SK-N-SH (cell line): Measurements from ENCODE around the gene SLC25A10. TPM values are rescaled to one million over a fixed set of nuclear protein-coding genes. Genes with fewer than 3 reads are reported as not detected.

ENCODE experiments used
- CTCF ChIA-PET: fragments of 300-600, 350-600 bp; formaldehyde crosslinking; extraction: SDS; loops from one replicate; lab custom pipeline; 2021; lab: Yijun Ruan, JAX
- POLR2A ChIA-PET: fragments of 350-600 bp; sonication (Branson Sonifier 250); formaldehyde crosslinking; extraction: SDS; loops from one replicate; lab custom pipeline; 2020; ENCODE audit warnings: antibody characterized with exemption, inconsistent platforms; lab: Yijun Ruan, JAX
- DNase-seq: peaks from one replicate; pipeline ENCODE4 v3.0.0; 2012
- H2AFZ ChIP-seq: fragments of 200-600 bp; sonication (generic); 2 replicates; pipeline ENCODE4 v1.8.1; 2016; ENCODE audit warnings: antibody characterized with exemption, mild to moderate bottlenecking, low read depth
- H3F3A ChIP-seq: fragments of 200-600 bp; sonication (generic); replicated peaks from 2 replicates; pipeline ENCODE3; 2016; ENCODE audit warnings: antibody characterized with exemption, mild to moderate bottlenecking; ENCODE audit not compliant: insufficient read depth
- H3K27ac ChIP-seq, 2 experiments: fragments of 200-500 bp in 1 of 2; fragments of 200-600 bp in 1 of 2; sonication (Bioruptor generic) in 1 of 2; sonication (generic), shearing (Covaris generic) in 1 of 2; 2 replicates each; pipeline versions ENCODE4 v1.5.1 to v1.6.1; 2014 to 2016; ENCODE audit warnings: low read depth in 2 of 2, inconsistent platforms in 1 of 2, low read length in 1 of 2, mild to moderate bottlenecking in 1 of 2, mixed read lengths in 1 of 2
- H3K27me3 ChIP-seq: fragments of 200-600 bp; sonication (generic), shearing (Covaris generic); 2 replicates; pipeline ENCODE4 v1.6.1; 2016; ENCODE audit warnings: mixed run types; ENCODE audit not compliant: insufficient read depth
- H3K36me3 ChIP-seq, 2 experiments: fragments of 200-500 bp in 1 of 2; fragments of 200-600 bp in 1 of 2; sonication (Bioruptor generic) in 1 of 2; sonication (generic) in 1 of 2; replicated peaks in 1 of 2; 2 replicates each; pipeline versions ENCODE3 to v1.5.1; 2014 to 2016; ENCODE audit warnings: low read length in 1 of 2, mild to moderate bottlenecking in 1 of 2; ENCODE audit not compliant: insufficient read depth in 2 of 2, control insufficient read depth in 1 of 2
- H3K4me1 ChIP-seq, 2 experiments: fragments of 200-500 bp in 1 of 2; fragments of 200-600 bp in 1 of 2; sonication (Bioruptor generic) in 1 of 2; sonication (generic), shearing (Covaris generic) in 1 of 2; 2 replicates each; pipeline versions ENCODE4 v1.5.1 to v1.6.1; 2014 to 2016; ENCODE audit warnings: low read depth in 1 of 2, low read length in 1 of 2, mixed run types in 1 of 2; ENCODE audit not compliant: insufficient read depth in 2 of 2, control insufficient read depth in 1 of 2
- H3K4me2 ChIP-seq: fragments of 200-600 bp; sonication (generic), shearing (Covaris generic); 2 replicates; pipeline ENCODE4 v1.6.1; 2017; ENCODE audit warnings: mixed run types
- H3K4me3 ChIP-seq, 2 experiments: fragments of 200-500 bp in 1 of 2; fragments of 200-600 bp in 1 of 2; sonication (Bioruptor generic) in 1 of 2; sonication (generic), shearing (Covaris generic) in 1 of 2; 2 replicates each; pipeline versions ENCODE4 v1.5.1 to v1.8.1; 2014 to 2016; ENCODE audit warnings: low read depth in 2 of 2, inconsistent platforms in 1 of 2, low read length in 1 of 2, mild to moderate bottlenecking in 1 of 2, mixed read lengths in 1 of 2, moderate library complexity in 1 of 2
- H3K79me2 ChIP-seq: fragments of 200-600 bp; sonication (generic); 2 replicates; pipeline ENCODE4 v1.8.1; 2017; ENCODE audit warnings: mild to moderate bottlenecking; ENCODE audit not compliant: insufficient read depth
- H3K9ac ChIP-seq: fragments of 200-600 bp; sonication (generic); 2 replicates; pipeline ENCODE4 v1.6.1; 2017; ENCODE audit warnings: mixed run types
- H3K9me2 ChIP-seq: fragments of 200-600 bp; sonication (generic); 2 replicates; pipeline ENCODE4 v1.6.1; 2017; ENCODE audit warnings: mixed run types
- H3K9me3 ChIP-seq: fragments of 200-600 bp; sonication (generic); 2 replicates; pipeline ENCODE4 v1.6.1; 2017; ENCODE audit warnings: mixed run types, mild to moderate bottlenecking, moderate library complexity
- H4K20me1 ChIP-seq: fragments of 200-600 bp; sonication (generic); 2 replicates; pipeline ENCODE4 v1.6.1; 2017; ENCODE audit warnings: mild to moderate bottlenecking, mixed run types; ENCODE audit not compliant: insufficient read depth
- ELF1 ChIP-seq: IDR thresholded peaks from 2 replicates; pipeline ENCODE4 v1.4.0; 2012
- EP300 ChIP-seq, 2 experiments: IDR thresholded peaks; 2 replicates each; pipeline versions ENCODE4 v1.4.0 to v1.6.1; 2012; ENCODE audit warnings: borderline replicate concordance in 1 of 2, low read depth in 1 of 2, low read length in 1 of 2
- EZH2phosphoT487 ChIP-seq: fragments of 200-600 bp; sonication (generic); IDR thresholded peaks from 2 replicates; pipeline ENCODE4 v1.6.1; 2017; ENCODE audit warnings: low read depth, mixed run types, mild to moderate bottlenecking, antibody characterized with exemption, moderate library complexity, borderline replicate concordance
- GABPA ChIP-seq: IDR thresholded peaks from 2 replicates; pipeline ENCODE4 v1.4.0; 2012; ENCODE audit warnings: low read depth, mild to moderate bottlenecking
- JUND ChIP-seq: IDR thresholded peaks from 2 replicates; pipeline ENCODE4 v1.4.0; 2012
- MXI1 ChIP-seq: IDR thresholded peaks from 2 replicates; pipeline ENCODE4 v1.6.1; 2012; ENCODE audit warnings: mild to moderate bottlenecking, low read depth, low read length, improper control_type of control experiment
- SMC3 ChIP-seq: IDR thresholded peaks from 2 replicates; pipeline ENCODE4 v1.6.1; 2012; ENCODE audit warnings: low read depth, low read length, improper control_type of control experiment
- WGBS: methylation state at CpG from one replicate; pipeline ENCODE4 v1.1.6; 2017; ENCODE audit warnings: low lambda C conversion rate; 5-methylcytosine and 5-hydroxymethylcytosine counted together
- polyA plus RNA-seq, 3 experiments: library from polyadenylated mRNA; depleted of rRNA; stranded (reverse); fragments of >200 nt; gene quantifications; 2 replicates each; pipeline ENCODE4 v1.2.3, GENCODE V29; 2012
- TF ChIP-seq, protein P1 (sequence below): IDR thresholded peaks from 2 replicates; pipeline ENCODE4 v1.4.0; 2012; ENCODE audit warnings: low read depth, borderline replicate concordance
- TF ChIP-seq, protein P2 (sequence below): IDR thresholded peaks from 2 replicates; pipeline ENCODE4 v1.4.0; 2012; ENCODE audit warnings: low read depth, borderline replicate concordance
- TF ChIP-seq, protein P3 (sequence below): IDR thresholded peaks from 2 replicates; pipeline ENCODE4 v1.6.1; 2012; ENCODE audit warnings: mild to moderate bottlenecking, low read depth, low read length, moderate library complexity
- TF ChIP-seq, protein P4 (sequence below): IDR thresholded peaks from 2 replicates; pipeline ENCODE4; 2012
- TF ChIP-seq, protein P5 (sequence below): fragments of 150-350 bp; IDR thresholded peaks from 2 replicates; pipeline ENCODE4 v1.6.1; 2016; ENCODE audit warnings: mild to moderate bottlenecking, low read depth, low read length

Gene SLC25A10
- polyA plus RNA-seq, 1 of the 3 experiments (the other 2 are of a cell fraction): 34.7 TPM

DNA sequence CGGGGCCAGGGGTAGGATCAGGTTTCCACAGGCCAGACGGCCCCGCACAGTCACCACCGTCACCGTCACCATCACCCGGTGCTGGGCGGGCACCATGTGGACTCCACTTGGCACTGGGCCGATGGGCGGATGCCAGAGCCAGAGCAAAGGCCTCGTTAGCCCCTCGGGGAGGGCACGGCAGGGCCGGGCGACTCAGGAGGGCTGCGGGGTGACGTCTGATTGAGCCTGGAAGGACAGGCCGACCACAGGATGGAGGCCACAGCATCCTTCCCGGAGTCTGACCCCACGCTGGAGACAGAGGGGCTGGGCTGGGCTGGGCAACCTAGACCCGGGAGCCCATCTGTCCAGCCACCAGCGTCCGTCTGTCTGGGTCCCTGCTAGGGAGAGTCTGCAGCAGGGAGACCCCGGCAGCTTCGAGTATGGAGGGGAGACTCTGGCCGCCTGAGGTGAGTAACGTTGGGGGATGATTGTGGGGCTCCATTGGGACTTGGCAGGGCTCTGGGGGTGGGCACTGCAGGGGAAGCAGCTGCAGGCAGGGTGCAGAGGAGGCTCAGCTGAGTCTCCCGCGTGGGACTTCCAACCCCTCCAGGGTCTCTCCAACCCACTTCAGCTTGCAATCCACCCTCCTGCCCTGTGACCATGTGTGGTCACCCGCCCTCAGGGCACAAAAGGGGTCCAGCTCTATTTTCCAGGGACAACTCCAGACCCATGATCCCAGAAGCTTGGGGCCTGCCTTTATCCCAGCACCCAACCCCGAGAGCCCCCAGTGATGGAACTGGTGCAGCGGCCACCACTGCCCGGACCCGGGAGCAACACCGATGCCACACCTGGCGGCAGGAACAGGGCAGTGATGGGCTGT, 22.6 kb downstream of the SLC25A10 start:
- DNase-seq: no peak
- Histone ChIP-seq H3F3A (peaks cover 12% of the 10 kb centered on the region), H3K79me2 (no peaks in the 10 kb centered on the region), H3K4me1 (peaks cover 0 to 5% of the 10 kb centered on the region in 2 experiments; a peak in 1 of 4 replicates), H3K4me2 (no peak overlapping the region), H4K20me1 (no peaks in the 10 kb centered on the region), H3K4me3 (no peak overlapping the region), H3K36me3 (no peaks in the 10 kb centered on the region), H3K27me3 (no peaks in the 10 kb centered on the region; the same call in 1 of the 2 replicates), H3K9me3 (no peaks in the 10 kb centered on the region), H3K9ac (no peak overlapping the region), H3K9me2 (no peaks in the 10 kb centered on the region), H3K27ac (no peak overlapping the region), H2AFZ (0 out of 2 replicates have a peak overlapping the region, but pooled peaks have one; percentile 11)
- 83% methylated on average over 22 of the region's 35 CpGs for WGBS
- ChIA-PET CTCF (interaction anchor here (0.6 to 4.1 kb wide), 31 partner anchors 11 to 287 kb away, joined by 3 to 60 read pairs (median 4); partner anchors contain the start of genes ALYREF, ANAPC11, ARHGDIA and MRPL12), POLR2A (interaction anchor here (0.9 to 1.9 kb wide), 4 partner anchors 98 to 136 kb away, joined by 3 to 5 read pairs (median 4); partner anchors contain the start of genes ARHGDIA and MCRIP1)
- TF ChIP-seq, protein P1, sequence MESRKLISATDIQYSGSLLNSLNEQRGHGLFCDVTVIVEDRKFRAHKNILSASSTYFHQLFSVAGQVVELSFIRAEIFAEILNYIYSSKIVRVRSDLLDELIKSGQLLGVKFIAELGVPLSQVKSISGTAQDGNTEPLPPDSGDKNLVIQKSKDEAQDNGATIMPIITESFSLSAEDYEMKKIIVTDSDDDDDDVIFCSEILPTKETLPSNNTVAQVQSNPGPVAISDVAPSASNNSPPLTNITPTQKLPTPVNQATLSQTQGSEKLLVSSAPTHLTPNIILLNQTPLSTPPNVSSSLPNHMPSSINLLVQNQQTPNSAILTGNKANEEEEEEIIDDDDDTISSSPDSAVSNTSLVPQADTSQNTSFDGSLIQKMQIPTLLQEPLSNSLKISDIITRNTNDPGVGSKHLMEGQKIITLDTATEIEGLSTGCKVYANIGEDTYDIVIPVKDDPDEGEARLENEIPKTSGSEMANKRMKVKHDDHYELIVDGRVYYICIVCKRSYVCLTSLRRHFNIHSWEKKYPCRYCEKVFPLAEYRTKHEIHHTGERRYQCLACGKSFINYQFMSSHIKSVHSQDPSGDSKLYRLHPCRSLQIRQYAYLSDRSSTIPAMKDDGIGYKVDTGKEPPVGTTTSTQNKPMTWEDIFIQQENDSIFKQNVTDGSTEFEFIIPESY: no peak
- TF ChIP-seq, protein P2, sequence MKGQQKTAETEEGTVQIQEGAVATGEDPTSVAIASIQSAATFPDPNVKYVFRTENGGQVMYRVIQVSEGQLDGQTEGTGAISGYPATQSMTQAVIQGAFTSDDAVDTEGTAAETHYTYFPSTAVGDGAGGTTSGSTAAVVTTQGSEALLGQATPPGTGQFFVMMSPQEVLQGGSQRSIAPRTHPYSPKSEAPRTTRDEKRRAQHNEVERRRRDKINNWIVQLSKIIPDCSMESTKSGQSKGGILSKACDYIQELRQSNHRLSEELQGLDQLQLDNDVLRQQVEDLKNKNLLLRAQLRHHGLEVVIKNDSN: no peak
- no peak for TF ChIP-seq EP300 (IDR thresholded peaks at IDR 0.05; ENCODE audit: borderline replicate concordance in 1 of 2, low read depth in 1 of 2, low read length in 1 of 2)

DNA sequence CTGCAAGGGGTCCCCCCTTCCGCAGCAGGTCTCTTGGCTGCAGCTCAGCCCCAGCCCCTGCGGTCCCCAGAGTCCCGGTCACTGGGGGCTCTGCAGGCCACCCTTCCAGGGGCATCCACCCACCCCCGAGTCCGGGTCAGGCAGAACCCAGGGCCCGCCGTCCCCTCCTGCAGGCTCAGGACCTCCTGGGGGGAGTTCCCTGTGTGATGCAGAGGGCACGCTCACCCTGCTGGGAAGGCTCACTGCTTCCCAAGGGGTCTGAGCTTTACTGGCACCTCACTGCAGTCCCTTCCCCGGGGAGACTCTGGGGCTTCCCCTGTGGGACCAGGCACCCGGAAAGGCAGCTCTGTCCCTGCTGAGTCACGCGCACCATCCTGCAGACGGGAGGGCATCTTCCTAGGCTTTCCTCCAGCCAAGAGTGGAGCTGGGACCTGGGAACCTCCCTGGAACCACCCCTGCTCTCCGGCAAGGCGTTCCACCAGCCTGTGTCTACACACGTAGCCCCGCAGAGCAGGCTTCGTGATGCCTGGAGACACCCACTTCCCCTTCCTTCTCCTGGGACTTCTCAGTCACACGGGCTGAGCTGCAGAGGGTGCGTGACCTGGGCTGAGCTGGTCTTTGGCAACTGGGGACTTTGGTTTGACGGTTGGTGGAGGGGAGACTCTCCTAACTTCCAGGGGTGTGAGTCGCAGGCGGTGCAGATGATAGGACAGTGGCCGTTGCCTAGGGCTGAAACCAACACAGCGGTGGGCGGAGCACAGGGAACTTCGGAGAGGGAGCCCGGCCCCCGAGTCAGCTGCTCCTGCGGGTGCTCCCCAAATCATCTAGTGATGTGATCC, 23.4 kb downstream of the SLC25A10 start:
- H3K9ac ChIP-seq: no peak overlapping the region
- POLR2A ChIA-PET: interaction anchor here (0.6 to 1.9 kb wide), 5 partner anchors 24 to 135 kb away, joined by 3 to 5 read pairs (median 4); partner anchors contain the start of genes ARHGDIA and MCRIP1
- TF ChIP-seq SMC3 (no peak), GABPA (no peak), EP300 (IDR thresholded peaks at IDR 0.05; ENCODE audit: borderline replicate concordance in 1 of 2, low read depth in 1 of 2, low read length in 1 of 2) (no peak), ELF1 (no peak), EZH2phosphoT487 (no peak), MXI1 (no peak), JUND (no peak)
- TF ChIP-seq, protein P3, sequence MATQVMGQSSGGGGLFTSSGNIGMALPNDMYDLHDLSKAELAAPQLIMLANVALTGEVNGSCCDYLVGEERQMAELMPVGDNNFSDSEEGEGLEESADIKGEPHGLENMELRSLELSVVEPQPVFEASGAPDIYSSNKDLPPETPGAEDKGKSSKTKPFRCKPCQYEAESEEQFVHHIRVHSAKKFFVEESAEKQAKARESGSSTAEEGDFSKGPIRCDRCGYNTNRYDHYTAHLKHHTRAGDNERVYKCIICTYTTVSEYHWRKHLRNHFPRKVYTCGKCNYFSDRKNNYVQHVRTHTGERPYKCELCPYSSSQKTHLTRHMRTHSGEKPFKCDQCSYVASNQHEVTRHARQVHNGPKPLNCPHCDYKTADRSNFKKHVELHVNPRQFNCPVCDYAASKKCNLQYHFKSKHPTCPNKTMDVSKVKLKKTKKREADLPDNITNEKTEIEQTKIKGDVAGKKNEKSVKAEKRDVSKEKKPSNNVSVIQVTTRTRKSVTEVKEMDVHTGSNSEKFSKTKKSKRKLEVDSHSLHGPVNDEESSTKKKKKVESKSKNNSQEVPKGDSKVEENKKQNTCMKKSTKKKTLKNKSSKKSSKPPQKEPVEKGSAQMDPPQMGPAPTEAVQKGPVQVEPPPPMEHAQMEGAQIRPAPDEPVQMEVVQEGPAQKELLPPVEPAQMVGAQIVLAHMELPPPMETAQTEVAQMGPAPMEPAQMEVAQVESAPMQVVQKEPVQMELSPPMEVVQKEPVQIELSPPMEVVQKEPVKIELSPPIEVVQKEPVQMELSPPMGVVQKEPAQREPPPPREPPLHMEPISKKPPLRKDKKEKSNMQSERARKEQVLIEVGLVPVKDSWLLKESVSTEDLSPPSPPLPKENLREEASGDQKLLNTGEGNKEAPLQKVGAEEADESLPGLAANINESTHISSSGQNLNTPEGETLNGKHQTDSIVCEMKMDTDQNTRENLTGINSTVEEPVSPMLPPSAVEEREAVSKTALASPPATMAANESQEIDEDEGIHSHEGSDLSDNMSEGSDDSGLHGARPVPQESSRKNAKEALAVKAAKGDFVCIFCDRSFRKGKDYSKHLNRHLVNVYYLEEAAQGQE: no peak
- TF ChIP-seq, protein P4, sequence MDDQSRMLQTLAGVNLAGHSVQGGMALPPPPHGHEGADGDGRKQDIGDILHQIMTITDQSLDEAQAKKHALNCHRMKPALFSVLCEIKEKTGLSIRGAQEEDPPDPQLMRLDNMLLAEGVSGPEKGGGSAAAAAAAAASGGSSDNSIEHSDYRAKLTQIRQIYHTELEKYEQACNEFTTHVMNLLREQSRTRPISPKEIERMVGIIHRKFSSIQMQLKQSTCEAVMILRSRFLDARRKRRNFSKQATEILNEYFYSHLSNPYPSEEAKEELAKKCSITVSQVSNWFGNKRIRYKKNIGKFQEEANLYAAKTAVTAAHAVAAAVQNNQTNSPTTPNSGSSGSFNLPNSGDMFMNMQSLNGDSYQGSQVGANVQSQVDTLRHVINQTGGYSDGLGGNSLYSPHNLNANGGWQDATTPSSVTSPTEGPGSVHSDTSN: no peak
- TF ChIP-seq, protein P5, sequence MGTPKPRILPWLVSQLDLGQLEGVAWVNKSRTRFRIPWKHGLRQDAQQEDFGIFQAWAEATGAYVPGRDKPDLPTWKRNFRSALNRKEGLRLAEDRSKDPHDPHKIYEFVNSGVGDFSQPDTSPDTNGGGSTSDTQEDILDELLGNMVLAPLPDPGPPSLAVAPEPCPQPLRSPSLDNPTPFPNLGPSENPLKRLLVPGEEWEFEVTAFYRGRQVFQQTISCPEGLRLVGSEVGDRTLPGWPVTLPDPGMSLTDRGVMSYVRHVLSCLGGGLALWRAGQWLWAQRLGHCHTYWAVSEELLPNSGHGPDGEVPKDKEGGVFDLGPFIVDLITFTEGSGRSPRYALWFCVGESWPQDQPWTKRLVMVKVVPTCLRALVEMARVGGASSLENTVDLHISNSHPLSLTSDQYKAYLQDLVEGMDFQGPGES: no peak
- TF ChIP-seq, all 33 proteins: peak for 0
- Histone ChIP-seq H3K27ac (no peak overlapping the region), H3K27me3 (no peaks in the 10 kb centered on the region; the same call in 1 of the 2 replicates), H3K4me1 (peaks cover 0 to 5% of the 10 kb centered on the region in 2 experiments; a peak in 1 of 4 replicates), H3K4me3 (no peak overlapping the region), H3K9me2 (no peaks in the 10 kb centered on the region), H3K79me2 (no peaks in the 10 kb centered on the region), H3F3A (peaks cover 12% of the 10 kb centered on the region), H4K20me1 (no peaks in the 10 kb centered on the region), H3K9me3 (no peaks in the 10 kb centered on the region), H3K4me2 (no peak overlapping the region), H3K36me3 (no peaks in the 10 kb centered on the region), H2AFZ (peak overlapping the region; percentile 81; the same call in 1 of the 2 replicates)
- no peak for DNase-seq
- CTCF ChIA-PET: interaction anchor here (0.6 to 4.1 kb wide), 24 partner anchors 12 to 286 kb away, joined by 3 to 60 read pairs (median 4); partner anchors contain the start of genes ALYREF, ANAPC11, ARHGDIA and MRPL12
- WGBS: 49% methylated on average over 28 of the region's 30 CpGs
